K562 (cell line): Measurements from ENCODE around the gene MAP3K4. TPM values are rescaled to one million over a fixed set of nuclear protein-coding genes. Genes with fewer than 3 reads are reported as not detected.

Source experiments
- ARID4B ChIP-seq: sonication (generic); formaldehyde crosslinking; IDR thresholded peaks from 2 replicates; pipeline ENCODE4 v1.8.0; 2022; ENCODE audit warnings: mild to moderate bottlenecking, missing genetic modification reagents
- CREB5 ChIP-seq: fragments of 250-450 bp; sonication (Bioruptor Pico); IDR thresholded peaks from 2 replicates; pipeline ENCODE4 v1.5.0; 2020; ENCODE audit warnings: mild to moderate bottlenecking
- DDX20 ChIP-seq: fragments of 450-650 bp; IDR thresholded peaks from 2 replicates; pipeline ENCODE4 v1.6.1; 2016; ENCODE audit warnings: missing genetic modification characterization, low read depth, mild to moderate bottlenecking, missing compliant biosample characterization, moderate library complexity
- DPF2 ChIP-seq: fragments of 450-650 bp; IDR thresholded peaks from 2 replicates; pipeline ENCODE4 v1.6.1; 2016
- EP400 ChIP-seq: fragments of 450-650 bp; IDR thresholded peaks from 2 replicates; pipeline ENCODE4 v1.6.1; 2017; ENCODE audit warnings: antibody characterized with exemption, mild to moderate bottlenecking, moderate library complexity
- HDAC8 ChIP-seq: fragments of 450-650 bp; IDR thresholded peaks from 2 replicates; pipeline ENCODE4 v1.6.1; 2016; ENCODE audit warnings: mild to moderate bottlenecking, missing genetic modification characterization, moderate library complexity, missing compliant biosample characterization
- MEF2A ChIP-seq: IDR thresholded peaks from 2 replicates; pipeline ENCODE4 v1.6.1; 2011; ENCODE audit warnings: low read depth, mild to moderate bottlenecking, low read length, moderate library complexity; ENCODE audit not compliant: control insufficient read depth
- MYNN ChIP-seq, 2 experiments: sonication (generic); formaldehyde crosslinking in 1 of 2; IDR thresholded peaks; 2 replicates each; pipeline versions ENCODE4 v1.5.0 to v1.6.1; 2016 to 2020; ENCODE audit warnings: antibody characterized with exemption in 1 of 2, missing genetic modification reagents in 1 of 2
- NCOA4 ChIP-seq: fragments of 450-650 bp; IDR thresholded peaks from 2 replicates; pipeline ENCODE4 v1.6.1; 2018; ENCODE audit warnings: mild to moderate bottlenecking; ENCODE audit not compliant: partially characterized antibody
- NCOA6 ChIP-seq: fragments of 450-650 bp; IDR thresholded peaks from 2 replicates; pipeline ENCODE4 v1.6.1; 2017; ENCODE audit warnings: mild to moderate bottlenecking
- NCOR1 ChIP-seq: fragments of 450-650 bp; IDR thresholded peaks from 2 replicates; pipeline ENCODE4 v1.6.1; 2016; ENCODE audit warnings: mild to moderate bottlenecking, moderate library complexity
- NFE2L1 ChIP-seq: fragments of 450-650 bp; IDR thresholded peaks from 2 replicates; pipeline ENCODE4 v1.6.1; 2016; ENCODE audit warnings: missing genetic modification characterization, low read depth, mild to moderate bottlenecking, missing compliant biosample characterization, moderate library complexity, borderline replicate concordance
- NR2F6 ChIP-seq: fragments of 450-650 bp; formaldehyde crosslinking; IDR thresholded peaks from 2 replicates; pipeline ENCODE4 v1.4.0; 2020; ENCODE audit warnings: mild to moderate bottlenecking
- SNAPC5 ChIP-seq: fragments of 250-450 bp; sonication (Bioruptor Pico); IDR thresholded peaks from 2 replicates; pipeline ENCODE4 v1.8.0; 2021; ENCODE audit warnings: moderate library complexity, mild to moderate bottlenecking, inconsistent platforms
- SRSF3 ChIP-seq: fragments of 200-400 bp; formaldehyde crosslinking; IDR thresholded peaks from 2 replicates; pipeline ENCODE4 v1.6.1; 2016; ENCODE audit warnings: mild to moderate bottlenecking, low read length, moderate library complexity; ENCODE audit not compliant: insufficient read depth
- TAF9B ChIP-seq: fragments of 450-650 bp; IDR thresholded peaks from 2 replicates; pipeline ENCODE4 v1.6.1; 2018; ENCODE audit warnings: mild to moderate bottlenecking; ENCODE audit not compliant: partially characterized antibody
- U2AF1 ChIP-seq: fragments of 200-400 bp; formaldehyde crosslinking; optimal IDR thresholded peaks from 2 replicates; pipeline ENCODE3; 2017; ENCODE audit warnings: mild to moderate bottlenecking, low read depth, low read length, moderate library complexity
- ZBED1 ChIP-seq: IDR thresholded peaks from 2 replicates; pipeline ENCODE4 v1.6.1; 2014
- ZNF584 ChIP-seq: fragments of 200-800 bp; sonication (Bioruptor generic); IDR thresholded peaks from 2 replicates; pipeline ENCODE4 v1.6.1; 2016; ENCODE audit warnings: low read depth, mild to moderate bottlenecking, missing genetic modification characterization, missing compliant biosample characterization
- polyA plus RNA-seq, 8 experiments: library from polyadenylated mRNA; depleted of rRNA in 4 of 8; stranded (reverse) in 5 of 8; unstranded in 3 of 8; fragments of >200 nt; fragmentation: Nextera tagmentation in 2 of 8; fragmentation: Illumina TruSeq in 1 of 8; extraction: Ambion mirVana in 2 of 8; extraction: Trizol in 1 of 8; gene quantifications; 2 replicates each; pipeline versions ENCODE4 v1.2.1 to v1.2.3, GENCODE V29; 2011 to 2014; ENCODE audit warnings: inconsistent platforms in 1 of 8, missing spikeins in 1 of 8
- total RNA-seq, 7 experiments: library from RNA; depleted of rRNA in 6 of 7; stranded (reverse); fragments of >200 nt in 6 of 7; fragmentation: Illumina TruSeq in 2 of 7; extraction: Trizol in 2 of 7; gene quantifications; 2 replicates each; pipeline versions ENCODE4 v1.2.1 to v1.2.3, GENCODE V29; 2011 to 2021; ENCODE audit warnings: low replicate concordance in 1 of 7

The MAP3K4 gene
- total and polyA plus RNA-seq, 9 of the 15 experiments (the other 6 are each of a cell fraction or from before 2014, with no cell fraction given), result 21.0 to 77.2 (median 48.9) TPM

GRCh38 chr6:160973311-160974250, 18.0 kb upstream of the MAP3K4 start (continued):
- peak; percentile 56; the same call in 1 of the 2 replicates for TF ChIP-seq NCOR1
- TF ChIP-seq TAF9B, result peak; percentile 46
- no peak for TF ChIP-seq HDAC8 (tag)
- TF ChIP-seq NR2F6 (CRISPR knock-in tag), result no peak
- no peak for TF ChIP-seq DDX20 (tag)
- no peak for TF ChIP-seq ZBED1
- no peak for TF ChIP-seq MYNN (IDR thresholded peaks at IDR 0.05)
- TF ChIP-seq MYNN (CRISPR knock-in tag; IDR thresholded peaks at IDR 0.05), result no peak
- peak; percentile 63 for TF ChIP-seq DPF2
- no peak for TF ChIP-seq ARID4B (CRISPR knock-in tag)
- no peak for TF ChIP-seq ZNF584 (CRISPR knock-in tag)
- no peak for TF ChIP-seq MEF2A
- no peak for TF ChIP-seq NCOA6
- no peak for TF ChIP-seq CREB5 (CRISPR knock-in tag)
- no peak for TF ChIP-seq NFE2L1
- TF ChIP-seq EP400, result 0 out of 2 replicates have a peak, but pooled peaks have one; percentile 18
- TF ChIP-seq U2AF1, result no peak
- TF ChIP-seq SNAPC5, result no peak
- TF ChIP-seq SRSF3, result no peak
- TF ChIP-seq NCOA4, result no peak
